Stomach (tissue), 4 donors: ENCODE results near the gene OLFM2.

Source experiments
- CTCF ChIP-seq, 7 experiments: fragments of 450-650 bp in 4 of 7; fragments of 200-600 bp in 3 of 7; sonication (generic) in 3 of 7; IDR thresholded peaks; one replicate each; pipeline ENCODE4 v1.5.1; 2016 to 2019; ENCODE audit warnings: antibody characterized with exemption in 7 of 7, control low read depth in 2 of 7, mild to moderate bottlenecking in 1 of 7
- EP300 ChIP-seq: sonication (generic); formaldehyde crosslinking; IDR thresholded peaks from one replicate; pipeline ENCODE4 v1.6.1; 2017; ENCODE audit warnings: antibody characterized with exemption
- POLR2A ChIP-seq, 4 donors: fragments of 450-650 bp; IDR thresholded peaks; one replicate each; pipeline ENCODE4 v1.6.1; 2016; ENCODE audit warnings: antibody characterized with exemption in 4 of 4, control low read depth in 2 of 4, mild to moderate bottlenecking in 1 of 4, moderate library complexity in 1 of 4
- POLR2AphosphoS5 ChIP-seq, 3 donors: sonication (generic); formaldehyde crosslinking; IDR thresholded peaks; one replicate each; pipeline ENCODE4 v1.6.1; 2016; ENCODE audit warnings: antibody characterized with exemption in 3 of 3

GRCh38 chr19:9967326-9967725, 31.0 kb upstream of the OLFM2 start:
- TF ChIP-seq CTCF (IDR thresholded peaks at IDR 0.05) (no peak), POLR2A (IDR thresholded peaks at IDR 0.05) (no peak), POLR2AphosphoS5 (IDR thresholded peaks at IDR 0.05) (no peak), EP300 (no peak)
